Activated T-helper 9 cell treated with anti-CD3 and anti-CD28 coated beads, Interleukin-2, amount 50 U/mL, for 16 hours (primary cell): Measurements from ENCODE around the gene HES3.

ENCODE experiments used
- DNase-seq: peaks from one replicate; pipeline ENCODE4 v3.0.0-alpha.2; 2020; ENCODE audit warnings: low read depth

HES3 gene

GRCh38 chr1:6263716-6264115, 19.7 kb downstream of the HES3 start:
- DNase-seq: no peak

- DNase-seq: no peak
Observed at GRCh38 chr1:6265151-6265550, 21.2 kb downstream of the HES3 start.

- DNase-seq: no peak
Observed at GRCh38 chr1:6266641-6267040, 22.7 kb downstream of the HES3 start.

GRCh38 chr1:6267686-6268322, 23.8 kb downstream of the HES3 start:
- DNase-seq: no peak

GRCh38 chr1:6268415-6268814, 24.4 kb downstream of the HES3 start:
- no peak for DNase-seq

GRCh38 chr1:6269296-6269695, 25.3 kb downstream of the HES3 start:
- DNase-seq: no peak

GRCh38 chr1:6269720-6270400, 25.9 kb downstream of the HES3 start:
- no peak for DNase-seq

GRCh38 chr1:6270401-6270800, 26.4 kb downstream of the HES3 start:
- no peak for DNase-seq

- DNase-seq: no peak
Observed at GRCh38 chr1:6271006-6271405, 27.0 kb downstream of the HES3 start.

GRCh38 chr1:6271554-6271953, 27.6 kb downstream of the HES3 start:
- no peak for DNase-seq

GRCh38 chr1:6272452-6272851, 28.5 kb downstream of the HES3 start:
- DNase-seq: no peak

- no peak for DNase-seq
Observed at GRCh38 chr1:6272868-6273267, 28.9 kb downstream of the HES3 start.

- no peak for DNase-seq
Observed at GRCh38 chr1:6273380-6273891, 29.5 kb downstream of the HES3 start.

- DNase-seq: no peak
Observed at GRCh38 chr1:6274102-6274501, 30.1 kb downstream of the HES3 start.

- DNase-seq: no peak
Observed at GRCh38 chr1:6274622-6275139, 30.7 kb downstream of the HES3 start.

- DNase-seq: no peak
Observed at GRCh38 chr1:6275826-6276782, 32.1 kb downstream of the HES3 start.

- DNase-seq: no peak
Observed at GRCh38 chr1:6276811-6277555, 33.0 kb downstream of the HES3 start.

GRCh38 chr1:6278263-6278662, 34.3 kb downstream of the HES3 start:
- DNase-seq: no peak

GRCh38 chr1:6279066-6279465, 35.1 kb downstream of the HES3 start:
- DNase-seq: no peak

- DNase-seq: no peak
Observed at GRCh38 chr1:6279613-6280383, 35.8 kb downstream of the HES3 start.
